Measurements from ENCODE around the gene MIEF2.
"Not testable (repeated sequence)": the region's sequence is repeated elsewhere in the genome, so short reads cannot be mapped to it uniquely, and the experiment has no call there.

The MIEF2 gene

GRCh38 chr17:18257268-18257981, 3.0 kb upstream of the MIEF2 start:
- no peak for FAIRE-seq

- no peak for FAIRE-seq
Observed at GRCh38 chr17:18257982-18258355, 2.5 kb upstream of the MIEF2 start.

GRCh38 chr17:18258356-18259038, 2.0 kb upstream of the MIEF2 start, which contains the start of gene FLII:
Gene FLII (minus strand): TSS chr17:18258738. CDS start chr17:18258690, 48 bp downstream.
- FAIRE-seq: no peak

- no peak for FAIRE-seq
Observed at GRCh38 chr17:18259621-18260331, 686 bp upstream of the MIEF2 start.

- no peak for FAIRE-seq
Observed at GRCh38 chr17:18261146-18261515, 669 bp downstream of the MIEF2 start.

GRCh38 chr17:18261659-18262058, 1.2 kb downstream of the MIEF2 start:
- no peak for FAIRE-seq

GRCh38 chr17:18262111-18262510, 1.6 kb downstream of the MIEF2 start:
- no peak for FAIRE-seq

GRCh38 chr17:18262641-18263040, 2.2 kb downstream of the MIEF2 start:
- FAIRE-seq: no peak

- no peak for FAIRE-seq
Observed at GRCh38 chr17:18263885-18264682, 3.6 kb downstream of the MIEF2 start.

- FAIRE-seq: no peak
Observed at GRCh38 chr17:18267366-18267765, 6.9 kb downstream of the MIEF2 start.

GRCh38 chr17:18267927-18268711, 7.7 kb downstream of the MIEF2 start:
- no peak for FAIRE-seq

GRCh38 chr17:18270046-18270931, 9.8 kb downstream of the MIEF2 start:
- FAIRE-seq: no peak

GRCh38 chr17:18277076-18277475, 16.6 kb downstream of the MIEF2 start:
- no peak for FAIRE-seq

- no peak for FAIRE-seq
Observed at GRCh38 chr17:18278867-18279266, 18.4 kb downstream of the MIEF2 start.

- FAIRE-seq: no peak
Observed at GRCh38 chr17:18280249-18280648, 19.8 kb downstream of the MIEF2 start.

GRCh38 chr17:18280766-18281371, 20.4 kb downstream of the MIEF2 start:
- FAIRE-seq: no peak

GRCh38 chr17:18281788-18282187, 21.3 kb downstream of the MIEF2 start:
- no peak for FAIRE-seq

GRCh38 chr17:18285296-18285695, 24.8 kb downstream of the MIEF2 start:
- no peak for FAIRE-seq

- FAIRE-seq: no peak
Observed at GRCh38 chr17:18291718-18292540, 31.5 kb downstream of the MIEF2 start.

GRCh38 chr17:18298061-18298460, 37.6 kb downstream of the MIEF2 start:
- not testable (repeated sequence) for FAIRE-seq

Data from TTC549 (cell line).